Measurements from ENCODE around the gene SOX15. TPM values are rescaled to one million over a fixed set of nuclear protein-coding genes. Genes with fewer than 3 reads are reported as not detected.
A peak's percentile ranks its signal among the peaks of the same experiment; 100 is the strongest.

SOX15 gene
- total and polyA plus RNA-seq, 2 of the 13 experiments (the other 11 are each of a cell fraction or from before 2014, with no cell fraction given) = 0.07 to 0.18 TPM

DNA sequence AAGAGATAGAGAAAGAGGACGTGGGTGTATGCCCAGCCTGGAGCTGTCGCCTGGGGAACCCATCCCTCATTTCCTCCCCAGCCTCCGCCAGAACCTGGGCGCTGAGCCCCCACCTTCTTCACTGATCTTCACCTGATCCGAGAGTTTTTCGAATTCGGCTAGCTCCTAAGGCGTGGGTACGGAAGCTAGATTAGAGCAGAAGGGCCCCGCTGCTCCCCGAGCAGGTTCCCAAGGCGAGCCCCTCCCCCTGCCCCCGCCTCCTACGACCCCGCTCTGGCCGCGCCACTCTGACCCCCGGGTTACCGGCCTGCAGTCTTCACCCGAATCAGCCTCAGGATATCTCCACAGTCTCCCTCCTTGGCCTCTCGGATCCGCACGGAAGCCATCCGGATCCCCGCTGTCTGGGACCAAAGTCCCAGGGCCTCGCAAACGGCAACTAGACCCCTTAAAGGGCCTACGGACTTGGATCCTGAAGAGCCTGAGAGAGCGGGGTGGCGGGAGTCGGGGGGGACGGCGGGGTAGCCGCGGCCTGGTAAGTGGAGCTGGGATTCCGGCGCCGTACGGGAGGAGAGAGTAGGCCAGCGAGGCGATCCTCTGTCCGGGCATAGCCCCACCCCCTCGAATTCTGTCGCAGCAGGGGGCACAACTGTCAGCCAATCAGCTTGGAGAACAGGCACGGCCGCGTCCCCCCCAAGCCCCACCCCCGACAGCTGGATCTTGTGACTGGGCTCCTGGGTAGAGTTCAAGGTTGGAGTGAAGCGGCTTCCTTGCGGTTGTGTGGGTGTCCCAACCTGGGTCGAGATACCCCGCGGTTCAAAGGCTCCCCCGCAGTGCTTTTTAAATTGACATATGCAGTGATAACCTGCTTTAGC is 37.6 kb upstream of the SOX15 start, which contains the start of gene SAT2 (continued):
- TF ChIP-seq, protein P1, sequence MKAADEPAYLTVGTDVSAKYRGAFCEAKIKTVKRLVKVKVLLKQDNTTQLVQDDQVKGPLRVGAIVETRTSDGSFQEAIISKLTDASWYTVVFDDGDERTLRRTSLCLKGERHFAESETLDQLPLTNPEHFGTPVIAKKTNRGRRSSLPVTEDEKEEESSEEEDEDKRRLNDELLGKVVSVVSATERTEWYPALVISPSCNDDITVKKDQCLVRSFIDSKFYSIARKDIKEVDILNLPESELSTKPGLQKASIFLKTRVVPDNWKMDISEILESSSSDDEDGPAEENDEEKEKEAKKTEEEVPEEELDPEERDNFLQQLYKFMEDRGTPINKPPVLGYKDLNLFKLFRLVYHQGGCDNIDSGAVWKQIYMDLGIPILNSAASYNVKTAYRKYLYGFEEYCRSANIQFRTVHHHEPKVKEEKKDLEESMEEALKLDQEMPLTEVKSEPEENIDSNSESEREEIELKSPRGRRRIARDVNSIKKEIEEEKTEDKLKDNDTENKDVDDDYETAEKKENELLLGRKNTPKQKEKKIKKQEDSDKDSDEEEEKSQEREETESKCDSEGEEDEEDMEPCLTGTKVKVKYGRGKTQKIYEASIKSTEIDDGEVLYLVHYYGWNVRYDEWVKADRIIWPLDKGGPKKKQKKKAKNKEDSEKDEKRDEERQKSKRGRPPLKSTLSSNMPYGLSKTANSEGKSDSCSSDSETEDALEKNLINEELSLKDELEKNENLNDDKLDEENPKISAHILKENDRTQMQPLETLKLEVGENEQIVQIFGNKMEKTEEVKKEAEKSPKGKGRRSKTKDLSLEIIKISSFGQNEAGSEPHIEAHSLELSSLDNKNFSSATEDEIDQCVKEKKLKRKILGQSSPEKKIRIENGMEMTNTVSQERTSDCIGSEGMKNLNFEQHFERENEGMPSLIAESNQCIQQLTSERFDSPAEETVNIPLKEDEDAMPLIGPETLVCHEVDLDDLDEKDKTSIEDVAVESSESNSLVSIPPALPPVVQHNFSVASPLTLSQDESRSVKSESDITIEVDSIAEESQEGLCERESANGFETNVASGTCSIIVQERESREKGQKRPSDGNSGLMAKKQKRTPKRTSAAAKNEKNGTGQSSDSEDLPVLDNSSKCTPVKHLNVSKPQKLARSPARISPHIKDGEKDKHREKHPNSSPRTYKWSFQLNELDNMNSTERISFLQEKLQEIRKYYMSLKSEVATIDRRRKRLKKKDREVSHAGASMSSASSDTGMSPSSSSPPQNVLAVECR (CRISPR knock-in tag; IDR thresholded peaks at IDR 0.05; ENCODE audit: borderline replicate concordance) = peak; percentile 73
- TF ChIP-seq ZNF333 (CRISPR knock-in tag; IDR thresholded peaks at IDR 0.05; ENCODE audit: borderline replicate concordance) = 0 out of 2 replicates have a peak, but pooled peaks have one; percentile 47
- TF ChIP-seq SIN3A (IDR thresholded peaks at IDR 0.05; ENCODE audit: borderline replicate concordance, low read depth, low read length) = peak; percentile 83; the same call in 1 of the 2 replicates
- TF ChIP-seq, protein P2, sequence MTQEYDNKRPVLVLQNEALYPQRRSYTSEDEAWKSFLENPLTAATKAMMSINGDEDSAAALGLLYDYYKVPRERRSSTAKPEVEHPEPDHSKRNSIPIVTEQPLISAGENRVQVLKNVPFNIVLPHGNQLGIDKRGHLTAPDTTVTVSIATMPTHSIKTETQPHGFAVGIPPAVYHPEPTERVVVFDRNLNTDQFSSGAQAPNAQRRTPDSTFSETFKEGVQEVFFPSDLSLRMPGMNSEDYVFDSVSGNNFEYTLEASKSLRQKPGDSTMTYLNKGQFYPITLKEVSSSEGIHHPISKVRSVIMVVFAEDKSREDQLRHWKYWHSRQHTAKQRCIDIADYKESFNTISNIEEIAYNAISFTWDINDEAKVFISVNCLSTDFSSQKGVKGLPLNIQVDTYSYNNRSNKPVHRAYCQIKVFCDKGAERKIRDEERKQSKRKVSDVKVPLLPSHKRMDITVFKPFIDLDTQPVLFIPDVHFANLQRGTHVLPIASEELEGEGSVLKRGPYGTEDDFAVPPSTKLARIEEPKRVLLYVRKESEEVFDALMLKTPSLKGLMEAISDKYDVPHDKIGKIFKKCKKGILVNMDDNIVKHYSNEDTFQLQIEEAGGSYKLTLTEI (CRISPR knock-in tag; conservative IDR thresholded peaks at IDR 0.05) = no peak
- 0 out of 2 replicates have a peak, but pooled peaks have one; percentile 65 for TF ChIP-seq HMG20B (CRISPR knock-in tag; conservative IDR thresholded peaks at IDR 0.05)
- TF ChIP-seq HDAC2 (CRISPR knock-in tag; IDR thresholded peaks at IDR 0.05) = no peak
- no peak; the same call in 1 of the 2 replicates for TF ChIP-seq MZF1 (CRISPR knock-in tag; IDR thresholded peaks at IDR 0.05; ENCODE audit: borderline replicate concordance)
- TF ChIP-seq ZNF605 (CRISPR knock-in tag; IDR thresholded peaks at IDR 0.05) = 0 out of 2 replicates have a peak, but pooled peaks have one; percentile 44
- 0 out of 2 replicates have a peak, but pooled peaks have one; percentile 51 for TF ChIP-seq ZNF557 (CRISPR knock-in tag; IDR thresholded peaks at IDR 0.05)
- no peak for TF ChIP-seq ZNF546 (CRISPR knock-in tag; conservative IDR thresholded peaks at IDR 0.05)
- no peak for TF ChIP-seq ZNF780A (CRISPR knock-in tag; IDR thresholded peaks at IDR 0.05)
- TF ChIP-seq, protein P3, sequence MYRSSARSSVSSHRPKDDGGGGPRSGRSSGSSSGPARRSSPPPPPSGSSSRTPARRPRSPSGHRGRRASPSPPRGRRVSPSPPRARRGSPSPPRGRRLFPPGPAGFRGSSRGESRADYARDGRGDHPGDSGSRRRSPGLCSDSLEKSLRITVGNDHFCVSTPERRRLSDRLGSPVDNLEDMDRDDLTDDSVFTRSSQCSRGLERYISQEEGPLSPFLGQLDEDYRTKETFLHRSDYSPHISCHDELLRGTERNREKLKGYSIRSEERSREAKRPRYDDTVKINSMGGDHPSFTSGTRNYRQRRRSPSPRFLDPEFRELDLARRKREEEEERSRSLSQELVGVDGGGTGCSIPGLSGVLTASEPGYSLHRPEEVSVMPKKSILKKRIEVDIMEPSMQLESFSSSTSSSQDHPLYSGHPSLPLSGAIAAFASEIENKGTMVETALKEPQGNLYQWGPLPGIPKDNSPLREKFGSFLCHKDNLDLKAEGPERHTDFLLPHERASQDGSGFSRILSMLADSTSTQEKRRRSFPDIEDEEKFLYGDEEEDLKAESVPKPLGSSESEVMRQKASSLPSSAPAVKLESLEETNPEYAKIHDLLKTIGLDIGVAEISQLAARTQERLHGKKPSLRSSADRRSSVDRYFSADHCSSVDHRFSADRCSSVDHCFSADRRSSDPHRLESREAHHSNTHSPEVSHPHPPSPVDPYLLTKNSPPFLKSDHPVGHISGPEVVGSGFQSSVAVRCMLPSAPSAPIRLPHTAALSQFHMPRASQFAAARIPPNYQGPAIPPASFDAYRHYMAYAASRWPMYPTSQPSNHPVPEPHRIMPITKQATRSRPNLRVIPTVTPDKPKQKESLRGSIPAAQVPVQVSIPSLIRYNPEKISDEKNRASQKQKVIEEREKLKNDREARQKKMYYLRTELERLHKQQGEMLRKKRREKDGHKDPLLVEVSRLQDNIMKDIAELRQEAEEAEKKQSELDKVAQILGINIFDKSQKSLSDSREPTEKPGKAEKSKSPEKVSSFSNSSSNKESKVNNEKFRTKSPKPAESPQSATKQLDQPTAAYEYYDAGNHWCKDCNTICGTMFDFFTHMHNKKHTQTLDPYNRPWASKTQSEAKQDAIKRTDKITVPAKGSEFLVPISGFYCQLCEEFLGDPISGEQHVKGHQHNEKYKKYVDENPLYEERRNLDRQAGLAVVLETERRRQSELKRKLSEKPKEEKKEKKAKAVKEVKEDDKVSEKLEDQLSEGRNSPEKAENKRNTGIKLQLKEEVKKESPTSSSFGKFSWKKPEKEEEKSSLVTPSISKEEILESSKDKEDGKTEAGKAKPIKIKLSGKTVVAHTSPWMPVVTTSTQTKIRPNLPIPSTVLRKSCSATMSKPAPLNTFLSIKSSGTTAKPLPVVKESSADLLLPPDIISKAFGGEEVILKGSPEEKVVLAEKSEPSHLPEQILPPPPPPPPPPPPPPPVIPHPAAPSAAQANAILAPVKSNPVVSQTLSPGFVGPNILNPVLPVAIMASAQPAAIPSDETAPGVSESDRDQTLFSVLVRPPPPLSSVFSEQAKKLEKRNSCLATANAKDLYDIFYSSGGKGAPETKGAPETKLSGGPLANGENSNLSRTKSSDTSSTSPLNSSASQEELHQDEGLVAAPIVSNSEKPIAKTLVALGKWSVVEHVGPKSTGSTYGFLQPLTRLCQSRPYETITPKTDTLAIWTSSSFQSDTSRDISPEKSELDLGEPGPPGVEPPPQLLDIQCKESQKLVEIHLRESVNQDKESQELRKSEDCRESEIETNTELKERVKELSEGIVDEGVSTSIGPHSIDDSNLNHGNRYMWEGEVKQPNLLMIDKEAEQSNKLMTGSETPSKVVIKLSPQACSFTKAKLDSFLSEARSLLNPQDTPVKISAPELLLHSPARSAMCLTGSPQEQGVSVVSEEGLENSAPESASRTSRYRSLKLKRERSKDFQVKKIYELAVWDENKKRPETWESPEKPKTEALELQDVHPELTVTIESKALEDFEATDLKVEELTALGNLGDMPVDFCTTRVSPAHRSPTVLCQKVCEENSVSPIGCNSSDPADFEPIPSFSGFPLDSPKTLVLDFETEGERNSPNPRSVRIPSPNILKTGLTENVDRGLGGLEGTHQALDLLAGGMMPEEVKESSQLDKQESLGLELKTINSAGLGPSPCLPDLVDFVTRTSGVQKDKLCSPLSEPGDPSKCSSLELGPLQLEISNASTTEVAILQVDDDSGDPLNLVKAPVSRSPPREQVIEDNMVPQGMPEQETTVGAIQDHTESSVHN (CRISPR knock-in tag; IDR thresholded peaks at IDR 0.05) = no peak
- no peak for TF ChIP-seq ZNF530 (CRISPR knock-in tag; IDR thresholded peaks at IDR 0.05; ENCODE audit: low read depth)
- peak; percentile 68; the same call in 1 of the 2 replicates for TF ChIP-seq KAT7 (CRISPR knock-in tag; IDR thresholded peaks at IDR 0.05; ENCODE audit: borderline replicate concordance)

All from HepG2 (cell line).